ENCODE results near the gene LEMD1. TPM values are rescaled to one million over a fixed set of nuclear protein-coding genes. Genes with fewer than 3 reads are reported as not detected.

The LEMD1 gene
- total and polyA plus RNA-seq, 10 donors, result not detected

DNA sequence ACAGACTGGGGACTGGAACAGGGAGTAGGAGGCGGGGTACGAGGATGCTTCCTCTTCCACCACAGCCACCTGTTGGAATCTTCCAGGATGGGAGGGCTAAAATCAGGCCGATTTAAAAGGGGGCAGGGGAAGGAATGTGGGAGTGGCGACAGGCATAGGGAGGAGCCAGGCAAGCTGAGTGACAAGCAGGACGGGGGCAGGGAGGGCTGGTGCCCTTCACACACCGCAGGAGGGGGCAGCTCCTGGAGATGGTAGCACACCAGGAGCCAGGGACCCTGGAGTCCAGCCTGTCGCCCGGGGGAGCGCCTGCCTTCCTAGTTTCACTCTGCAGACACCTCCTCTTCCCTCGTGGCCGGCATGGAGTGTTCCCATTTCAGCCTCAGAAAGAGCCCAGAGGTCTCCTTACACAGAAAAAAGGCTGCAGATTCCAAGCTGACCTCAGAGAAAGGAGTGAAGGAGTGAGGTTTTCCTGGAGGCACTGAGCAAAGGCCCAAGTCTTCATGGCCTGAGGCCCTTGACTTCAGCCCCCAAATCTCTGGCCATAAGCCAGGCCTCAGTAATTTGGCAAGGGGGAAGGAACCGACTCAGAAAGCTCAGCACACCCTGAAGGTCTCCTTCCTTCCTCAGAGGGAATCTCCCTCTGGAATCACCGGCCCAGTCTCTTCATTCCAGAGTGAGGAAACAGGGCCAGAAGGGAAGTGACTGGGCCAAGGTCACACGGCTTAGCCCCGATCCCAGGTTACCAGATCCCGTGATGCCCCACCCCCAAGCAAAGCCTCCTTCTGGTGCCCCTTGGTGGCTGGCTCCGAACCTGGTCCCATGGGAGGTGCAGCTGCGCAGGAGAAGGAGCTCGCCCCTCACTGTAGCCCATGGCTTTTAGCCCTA is 25.8 kb upstream of the LEMD1 start:
- H3K27ac ChIP-seq, result no peak overlapping the region
- intact Hi-C loops (cut with DNase I; ENCODE audit: low total_unique reads), result no loop called here
- no peaks in the 10 kb centered on the region for H3K9me3 ChIP-seq
- no peak overlapping the region for H3K4me3 ChIP-seq
- H3K36me3 ChIP-seq, result no peaks in the 10 kb centered on the region
- H3K4me1 ChIP-seq, result peaks cover 0 to 26% (median 10%) of the 10 kb centered on the region in 6 donors
- peaks cover 0 to 75% (median 9%) of the 10 kb centered on the region in 7 donors for H3K27me3 ChIP-seq (replicated peaks in 1 of 7)
- TF ChIP-seq POLR2AphosphoS5 (IDR thresholded peaks at IDR 0.05) (no peak), POLR2A (IDR thresholded peaks at IDR 0.05) (no peak), CTCF (IDR thresholded peaks at IDR 0.05 in 8 of 11, conservative IDR thresholded peaks at IDR 0.05 in 3 of 11) (no peak)
- 54 to 72% (median 64%) methylated on average over 14 to 19 of the region's 19 CpGs for WGBS, 5 donors
- peak; percentile 59 for DNase-seq

DNA sequence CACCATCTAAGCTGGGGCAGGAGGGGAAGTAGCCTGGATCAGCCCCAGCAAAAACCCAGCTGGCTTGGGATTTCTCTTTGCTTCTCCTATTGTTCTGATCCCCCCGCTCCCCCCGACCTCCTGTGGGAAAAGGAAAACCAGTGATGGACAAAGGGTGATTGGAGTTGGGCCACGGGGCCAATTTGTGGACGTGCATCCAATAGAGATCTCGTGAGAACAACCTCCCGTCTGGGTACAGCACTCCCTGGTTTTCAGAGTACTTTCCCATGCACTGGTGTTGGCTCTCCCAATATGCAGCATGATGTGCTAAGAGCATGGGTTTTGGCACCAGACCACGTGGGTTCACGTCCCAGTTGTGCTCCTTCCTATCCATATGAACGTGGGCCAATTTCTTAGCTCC is 25.0 kb upstream of the LEMD1 start:
- no peak overlapping the region for H3K4me3 ChIP-seq
- WGBS, 5 donors, result 60 to 88% (median 69%) methylated on average over 8 to 9 of the region's 9 CpGs
- peaks cover 0 to 66% (median under 1%) of the 10 kb centered on the region in 7 donors for H3K27me3 ChIP-seq (replicated peaks in 1 of 7)
- H3K36me3 ChIP-seq, result no peaks in the 10 kb centered on the region
- no peak overlapping the region for H3K27ac ChIP-seq
- intact Hi-C loops (cut with DNase I; ENCODE audit: low total_unique reads), result no loop called here
- peaks cover 0 to 32% (median 13%) of the 10 kb centered on the region in 6 donors for H3K4me1 ChIP-seq
- DNase-seq, result no peak
- TF ChIP-seq CTCF (IDR thresholded peaks at IDR 0.05 in 8 of 11, conservative IDR thresholded peaks at IDR 0.05 in 3 of 11) (no peak), POLR2A (IDR thresholded peaks at IDR 0.05) (no peak)
- no peaks in the 10 kb centered on the region for H3K9me3 ChIP-seq

- intact Hi-C loops (cut with DNase I; ENCODE audit: low total_unique reads), result no loop called here
- WGBS, 5 donors, result 91 to 97% (median 96%) methylated on average over 5 of the region's 5 CpGs
- no peak overlapping the region for H3K27ac ChIP-seq
- TF ChIP-seq POLR2AphosphoS5 (IDR thresholded peaks at IDR 0.05) (no peak), CTCF (IDR thresholded peaks at IDR 0.05 in 8 of 11, conservative IDR thresholded peaks at IDR 0.05 in 3 of 11) (no peak), POLR2A (IDR thresholded peaks at IDR 0.05) (no peak)
- H3K9me3 ChIP-seq, result no peaks in the 10 kb centered on the region
- H3K4me1 ChIP-seq, result peaks cover 5 to 44% (median 25%) of the 10 kb centered on the region in 6 donors
- H3K4me3 ChIP-seq, result no peak overlapping the region
- H3K36me3 ChIP-seq, result no peaks in the 10 kb centered on the region
- no peak for DNase-seq
- H3K27me3 ChIP-seq (replicated peaks in 1 of 7), result peaks cover 0 to 54% (median 0%) of the 10 kb centered on the region in 7 donors
Observed at GRCh38 chr1:205445646-205445935, 23.7 kb upstream of the LEMD1 start.

DNA sequence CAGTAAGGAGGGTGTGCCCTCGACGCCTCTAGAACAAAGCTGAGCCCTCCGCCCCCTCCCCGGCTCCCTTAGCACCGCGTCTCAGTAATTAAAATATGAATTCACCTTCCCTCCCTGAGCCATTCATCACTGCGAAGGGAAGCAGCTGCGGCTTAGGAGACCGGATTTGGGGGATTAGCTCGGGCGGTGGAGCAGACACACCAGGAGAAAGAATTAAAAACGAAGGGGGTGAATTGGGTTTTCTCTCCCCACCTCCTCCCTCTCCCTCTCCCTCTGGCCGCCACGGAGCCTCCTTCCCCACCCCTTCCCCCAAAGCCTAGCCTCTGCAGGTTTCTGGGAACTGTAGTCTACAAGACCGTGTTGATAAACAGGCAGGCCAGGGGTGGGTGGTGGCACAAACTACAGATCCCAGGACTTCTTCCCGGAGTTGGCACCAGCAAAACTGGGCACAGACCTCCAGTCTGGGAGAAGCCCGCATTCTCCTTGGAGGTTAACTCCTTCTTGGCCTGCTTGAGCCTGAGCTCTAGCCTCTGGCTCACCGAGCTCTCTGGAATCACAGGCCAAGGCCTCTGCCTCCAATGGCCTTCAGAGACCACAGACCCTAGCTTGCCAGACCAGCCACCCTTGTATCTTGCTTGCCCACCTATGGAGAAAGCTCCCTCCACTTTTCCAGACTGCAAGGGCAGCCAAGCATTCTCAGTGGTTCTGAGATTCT is 23.2 kb upstream of the LEMD1 start:
- Histone ChIP-seq H3K4me3 (no peak overlapping the region), H3K9me3 (no peaks in the 10 kb centered on the region), H3K27ac (no peak overlapping the region), H3K36me3 (no peaks in the 10 kb centered on the region), H3K4me1 (peaks cover 10 to 48% (median 29%) of the 10 kb centered on the region in 6 donors), H3K27me3 (replicated peaks in 1 of 7) (peaks cover 0 to 49% (median 0%) of the 10 kb centered on the region in 7 donors)
- no peak for TF ChIP-seq CTCF (IDR thresholded peaks at IDR 0.05 in 8 of 11, conservative IDR thresholded peaks at IDR 0.05 in 3 of 11)
- intact Hi-C loops (cut with DNase I; ENCODE audit: low total_unique reads), result no loop called here
- DNase-seq, result no peak
- 31 to 44% (median 36%) methylated on average over 18 of the region's 18 CpGs for WGBS, 5 donors

Data from spleen (tissue), 11 donors.